ENCODE results near the gene KRTAP10-2.

The KRTAP10-2 gene

GRCh38 chr21:44526096-44526997 is 25.0 kb downstream of the KRTAP10-2 start:
- Histone ChIP-seq H3K36me3 (ENCODE audit: insufficient read depth, low read length) (no peaks in the 10 kb centered on the region), H4K20me1 (ENCODE audit: insufficient read depth, low read length) (no peaks in the 10 kb centered on the region), H3K27me3 (ENCODE audit: insufficient read depth, low read length, poor library complexity) (no peaks in the 10 kb centered on the region), H3K9ac (ENCODE audit: low read depth, low read length) (no peak overlapping the region), H3K4me3 (ENCODE audit: low read depth in 1 of 2, low read length in 2 of 2) (no peak overlapping the region), H2AFZ (ENCODE audit: low read depth, low read length) (no peak overlapping the region), H3K27ac (ENCODE audit: low read length) (no peak overlapping the region), H3K79me2 (ENCODE audit: insufficient read depth, low read length) (no peaks in the 10 kb centered on the region), H3K4me2 (ENCODE audit: insufficient read depth, low read length) (no peak overlapping the region), H3K4me1 (ENCODE audit: insufficient read depth, low read length) (no peaks in the 10 kb centered on the region), H3K9me3 (ENCODE audit: insufficient read depth, low read length, severe bottlenecking) (no peaks in the 10 kb centered on the region)
- ATAC-seq (ENCODE audit: insufficient read depth, low read depth) = no peak
- DNase-seq = no peak
- TF ChIP-seq CTCF (IDR thresholded peaks at IDR 0.05; ENCODE audit: borderline replicate concordance, extremely low read depth, low read length, poor library complexity, severe bottlenecking) (no peak), EZH2 (IDR thresholded peaks at IDR 0.05; ENCODE audit: borderline replicate concordance, low read depth, low read length, severe bottlenecking) (no peak)

GRCh38 chr21:44525391-44526095 is 25.8 kb downstream of the KRTAP10-2 start:
- Histone ChIP-seq H3K9ac (ENCODE audit: low read depth, low read length) (no peak overlapping the region), H3K79me2 (ENCODE audit: insufficient read depth, low read length) (no peaks in the 10 kb centered on the region), H3K4me1 (ENCODE audit: insufficient read depth, low read length) (no peaks in the 10 kb centered on the region), H3K27me3 (ENCODE audit: insufficient read depth, low read length, poor library complexity) (no peaks in the 10 kb centered on the region), H3K36me3 (ENCODE audit: insufficient read depth, low read length) (no peaks in the 10 kb centered on the region), H3K27ac (ENCODE audit: low read length) (no peak overlapping the region), H2AFZ (ENCODE audit: low read depth, low read length) (no peak overlapping the region), H3K4me2 (ENCODE audit: insufficient read depth, low read length) (no peak overlapping the region), H3K4me3 (ENCODE audit: low read depth in 1 of 2, low read length in 2 of 2) (no peak overlapping the region), H3K9me3 (ENCODE audit: insufficient read depth, low read length, severe bottlenecking) (no peaks in the 10 kb centered on the region), H4K20me1 (ENCODE audit: insufficient read depth, low read length) (no peaks in the 10 kb centered on the region)
- ATAC-seq (ENCODE audit: insufficient read depth, low read depth) = no peak
- TF ChIP-seq EZH2 (IDR thresholded peaks at IDR 0.05; ENCODE audit: borderline replicate concordance, low read depth, low read length, severe bottlenecking) (no peak), CTCF (IDR thresholded peaks at IDR 0.05; ENCODE audit: borderline replicate concordance, extremely low read depth, low read length, poor library complexity, severe bottlenecking) (no peak)
- no peak for DNase-seq

GRCh38 chr21:44524414-44525371 is 26.6 kb downstream of the KRTAP10-2 start:
- Histone ChIP-seq H3K79me2 (ENCODE audit: insufficient read depth, low read length) (no peaks in the 10 kb centered on the region), H2AFZ (ENCODE audit: low read depth, low read length) (no peak overlapping the region), H3K4me2 (ENCODE audit: insufficient read depth, low read length) (no peak overlapping the region), H3K9ac (ENCODE audit: low read depth, low read length) (no peak overlapping the region), H3K36me3 (ENCODE audit: insufficient read depth, low read length) (no peaks in the 10 kb centered on the region), H3K9me3 (ENCODE audit: insufficient read depth, low read length, severe bottlenecking) (no peaks in the 10 kb centered on the region), H3K27ac (ENCODE audit: low read length) (no peak overlapping the region), H3K4me1 (ENCODE audit: insufficient read depth, low read length) (no peaks in the 10 kb centered on the region), H3K4me3 (ENCODE audit: low read depth in 1 of 2, low read length in 2 of 2) (no peak overlapping the region), H3K27me3 (ENCODE audit: insufficient read depth, low read length, poor library complexity) (no peaks in the 10 kb centered on the region), H4K20me1 (ENCODE audit: insufficient read depth, low read length) (no peaks in the 10 kb centered on the region)
- DNase-seq (no peak), ATAC-seq (ENCODE audit: insufficient read depth, low read depth) (no peak)
- TF ChIP-seq CTCF (IDR thresholded peaks at IDR 0.05; ENCODE audit: borderline replicate concordance, extremely low read depth, low read length, poor library complexity, severe bottlenecking) (no peak), EZH2 (IDR thresholded peaks at IDR 0.05; ENCODE audit: borderline replicate concordance, low read depth, low read length, severe bottlenecking) (no peak)
